GM18499 (cell line): Measurements from ENCODE around the gene GLG1.
"Not testable (repeated sequence)": the region's sequence is repeated elsewhere in the genome, so short reads cannot be mapped to it uniquely, and the experiment has no call there.

Source experiments
- ATAC-seq: cut with Tn5 transposase; IDR thresholded peaks from one replicate; pipeline ENCODE4 v1.9.1; 2021; ENCODE audit warnings: moderate number of reproducible peaks; ENCODE audit not compliant: insufficient read depth, unreplicated experiment

The GLG1 gene

GRCh38 chr16:74417897-74418296 lies 189.0 kb downstream of the GLG1 start:
- not testable (repeated sequence) for ATAC-seq

GRCh38 chr16:74413920-74414319 lies 193.0 kb downstream of the GLG1 start:
- not testable (repeated sequence) for ATAC-seq

- ATAC-seq: not testable (repeated sequence)
Measured at GRCh38 chr16:74413485-74413884, 193.4 kb downstream of the GLG1 start.

GRCh38 chr16:74412775-74413390 lies 194.0 kb downstream of the GLG1 start:
- ATAC-seq: not testable (repeated sequence)

- ATAC-seq: not testable (repeated sequence)
Measured at GRCh38 chr16:74412138-74412774, 194.7 kb downstream of the GLG1 start.

- ATAC-seq: not testable (repeated sequence)
Measured at GRCh38 chr16:74410981-74411380, 195.9 kb downstream of the GLG1 start.

- not testable (repeated sequence) for ATAC-seq
Measured at GRCh38 chr16:74410057-74410957, 196.6 kb downstream of the GLG1 start.

GRCh38 chr16:74409185-74409981 lies 197.5 kb downstream of the GLG1 start:
- not testable (repeated sequence) for ATAC-seq

- ATAC-seq: not testable (repeated sequence)
Measured at GRCh38 chr16:74407362-74407705, 199.6 kb downstream of the GLG1 start.

- ATAC-seq: not testable (repeated sequence)
Measured at GRCh38 chr16:74406600-74407361, 200.1 kb downstream of the GLG1 start.

- ATAC-seq: not testable (repeated sequence)
Measured at GRCh38 chr16:74404148-74404933, 202.6 kb downstream of the GLG1 start.

GRCh38 chr16:74400238-74400637 lies 206.7 kb downstream of the GLG1 start:
- ATAC-seq: not testable (repeated sequence)

- ATAC-seq: not testable (repeated sequence)
Measured at GRCh38 chr16:74398212-74398895, 208.6 kb downstream of the GLG1 start.
